GM12878 (cell line): ENCODE data around the gene CDK17. TPM values are rescaled to one million over a fixed set of nuclear protein-coding genes. Genes with fewer than 3 reads are reported as not detected.

Experiments
- ATAC-seq: fragments of 200-7000 bp; cut with Tn5 transposase; 3 replicates; pipeline ENCODE4 v1.9.1; 2020; ENCODE audit warnings: mild to moderate bottlenecking, moderate library complexity
- BruUV-seq: library from RNA; stranded (reverse); fragments of 400-500 nt; replicated peaks from 2 replicates; lab custom pipeline; 2021; lab: Mats Ljungman, UMichigan
- CTCF ChIA-PET: fragments of 300-600 bp; sonication (Branson Sonifier 250); formaldehyde crosslinking; extraction: SDS; loops from one replicate; lab custom pipeline; 2021; ENCODE audit warnings: inconsistent platforms; lab: Yijun Ruan, JAX
- POLR2A ChIA-PET: fragments of 350-600 bp; formaldehyde crosslinking; extraction: SDS; loops from one replicate; lab custom pipeline; 2021; ENCODE audit warnings: inconsistent platforms; lab: Charles Lee
- RAD21 ChIA-PET: fragments of 300-600 bp; sonication (Branson Sonifier 250); formaldehyde crosslinking; loops from one replicate; lab custom pipeline; 2023; ENCODE audit warnings: antibody characterized with exemption; ENCODE audit not compliant: unreplicated experiment; lab: Charles Lee
- SMC1A ChIA-PET: fragments of 300-600 bp; sonication (Branson Sonifier 250); formaldehyde crosslinking; loops from one replicate; lab custom pipeline; 2023; ENCODE audit not compliant: unreplicated experiment, uncharacterized antibody; lab: Charles Lee
- DNase-seq: peaks from one replicate; pipeline ENCODE4 v3.0.0-alpha.2; 2011; ENCODE audit warnings: low read depth, low spot score
- FAIRE-seq: peaks from 3 replicates; lab custom pipeline; 2011; peaks lifted over from hg19 to GRCh38; lab: Jason Lieb, UNC
- H2AFZ ChIP-seq: 2 replicates; pipeline ENCODE4 v1.6.0; 2011; ENCODE audit warnings: low read depth, low read length, control low read depth; ENCODE audit not compliant: control insufficient read depth
- H3K27ac ChIP-seq: 2 replicates; pipeline ENCODE4 v1.5.1; 2011; ENCODE audit warnings: control low read depth; ENCODE audit not compliant: control insufficient read depth, insufficient read depth
- H3K27me3 ChIP-seq, 2 experiments: replicated peaks in 1 of 2; 2 replicates each; pipeline versions ENCODE4 v1.6.0 to v1.6.1; 2011; ENCODE audit warnings: low read length in 1 of 2; ENCODE audit not compliant: control insufficient read depth in 2 of 2, insufficient read depth in 2 of 2
- H3K36me3 ChIP-seq, 2 experiments: 2 replicates each; pipeline ENCODE4 v1.5.1; 2011; ENCODE audit warnings: low read length in 1 of 2; ENCODE audit not compliant: control insufficient read depth in 2 of 2, insufficient read depth in 2 of 2
- H3K4me1 ChIP-seq: 2 replicates; pipeline ENCODE4 v1.6.1; 2011; ENCODE audit warnings: mild to moderate bottlenecking, low read length, moderate library complexity, mixed read lengths; ENCODE audit not compliant: control insufficient read depth, insufficient read depth
- H3K4me2 ChIP-seq: 2 replicates; pipeline ENCODE4 v1.6.0; 2011; ENCODE audit warnings: control low read depth; ENCODE audit not compliant: control insufficient read depth, insufficient read depth
- H3K4me3 ChIP-seq: fragments of 200-600 bp; sonication (generic); 2 replicates; pipeline ENCODE4 v1.5.1; 2016
- H3K79me2 ChIP-seq: 2 replicates; pipeline ENCODE4 v1.6.0; 2011; ENCODE audit warnings: low read length; ENCODE audit not compliant: control insufficient read depth, insufficient read depth
- H3K9ac ChIP-seq: 2 replicates; pipeline ENCODE4 v1.8.0; 2011; ENCODE audit warnings: low read length, control low read depth, mixed read lengths; ENCODE audit not compliant: control insufficient read depth, insufficient read depth
- H3K9me3 ChIP-seq: replicated peaks from 3 replicates; pipeline ENCODE4 v1.5.1; 2011; ENCODE audit warnings: mild to moderate bottlenecking, low read length; ENCODE audit not compliant: control insufficient read depth, insufficient read depth
- H4K20me1 ChIP-seq: 2 replicates; pipeline ENCODE4 v1.6.0; 2011; ENCODE audit not compliant: control insufficient read depth, insufficient read depth
- CREM ChIP-seq: IDR thresholded peaks from 2 replicates; pipeline ENCODE4 v1.6.1; 2014; ENCODE audit warnings: antibody characterized with exemption, low read depth
- MEF2A ChIP-seq: IDR thresholded peaks from 2 replicates; pipeline ENCODE4 v1.6.1; 2011; ENCODE audit warnings: low read depth, mild to moderate bottlenecking, low read length, moderate library complexity; ENCODE audit not compliant: insufficient read depth
- WGBS: methylation state at CpG from one replicate; pipeline ENCODE4 v1.1.6; 2016; ENCODE audit warnings: low lambda C conversion rate; ENCODE audit not compliant: insufficient replicate concordance, insufficient coverage; ENCODE audit errors: missing lambda C conversion rate; 5-methylcytosine and 5-hydroxymethylcytosine counted together
- in situ Hi-C: fragments of 300-500 bp; cut with MboI; formaldehyde crosslinking; loops from 9 replicates; pipeline ENCODE4 v1.14.3; 2018; ENCODE audit warnings: mixed read lengths
- intact Hi-C: fragments of 100-400 bp; cut with micrococcal nuclease; formaldehyde crosslinking; loops from one replicate; pipeline ENCODE4 v1.14.2; 2022; ENCODE audit not compliant: unreplicated experiment
- polyA plus RNA-seq, 11 experiments: library from polyadenylated mRNA; depleted of rRNA in 4 of 11; unstranded in 6 of 11; stranded (reverse) in 5 of 11; fragments of >200 nt; fragmentation: Nextera tagmentation in 4 of 11; fragmentation: Illumina TruSeq in 1 of 11; extraction: Ambion mirVana in 4 of 11; extraction: Trizol in 1 of 11; gene quantifications; 1 replicate in 1 of 11; 2 replicates in 10 of 11; pipeline versions ENCODE4 v1.2.1 to v1.2.3, GENCODE V29; 2011 to 2016; ENCODE audit warnings: inconsistent platforms in 2 of 11, missing spikeins in 2 of 11, low read depth in 1 of 11
- total RNA-seq, 4 experiments: library from RNA; depleted of rRNA in 3 of 4; stranded (reverse); fragments of >200 nt in 3 of 4; fragmentation: Illumina TruSeq in 1 of 4; extraction: Trizol in 1 of 4; gene quantifications; 2 replicates each; pipeline versions ENCODE4 v1.2.1 to v1.2.3, GENCODE V29; 2013 to 2021
- TF ChIP-seq, protein P1 (sequence below): fragments of 450-650 bp; IDR thresholded peaks from 2 replicates; pipeline ENCODE4 v1.6.1; 2018; ENCODE audit warnings: borderline replicate concordance, mild to moderate bottlenecking; ENCODE audit not compliant: partially characterized antibody
- TF ChIP-seq, protein P2 (sequence below): fragments of 450-650 bp; formaldehyde crosslinking; IDR thresholded peaks from 2 replicates; pipeline ENCODE4 v1.4.0; 2020; ENCODE audit warnings: mild to moderate bottlenecking, moderate library complexity
- TF ChIP-seq, protein P3 (sequence below): IDR thresholded peaks from 2 replicates; pipeline ENCODE4 v1.6.1; 2012; ENCODE audit warnings: mild to moderate bottlenecking, low read depth, low read length

Gene CDK17
- total and polyA plus RNA-seq, 10 of the 15 experiments (the other 5 are each of a cell fraction or from before 2014, with no cell fraction given): 5.6 to 45.6 (median 18.3) TPM

DNA sequence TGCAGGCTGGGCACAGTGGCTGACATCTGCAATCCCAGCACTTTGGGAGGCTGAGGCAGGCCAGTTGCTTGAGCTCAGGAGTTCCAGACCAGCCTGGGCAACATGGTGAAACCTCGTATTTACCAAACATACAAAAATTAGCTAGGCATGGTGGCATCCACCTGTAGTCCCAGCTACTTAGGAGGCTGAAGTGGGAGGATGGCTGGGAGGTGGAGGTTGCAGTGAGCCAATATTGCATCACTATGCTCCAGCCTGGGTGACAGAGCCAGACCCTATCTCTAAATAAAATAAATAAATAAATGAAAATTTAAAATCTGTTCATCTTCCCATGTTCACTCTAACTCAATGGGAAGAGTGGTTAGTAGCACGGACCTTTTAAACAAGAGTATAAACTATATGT is 134.8 kb downstream of the CDK17 start:
- ChIA-PET SMC1A (interaction anchor here (1.0 to 1.6 kb wide), 3 partner anchors 15 to 133 kb away, joined by 3 read pairs; no protein-coding TSS in a partner anchor), RAD21 (no interaction called here), POLR2A (no interaction called here)
- 99% methylated on average over 2 of the region's 2 CpGs for WGBS
- H3K79me2 ChIP-seq: no peaks in the 10 kb centered on the region
- no peak overlapping the region for H3K4me3 ChIP-seq
- in situ Hi-C loops: no loop called here
- no peaks in the 10 kb centered on the region for H3K4me1 ChIP-seq
- H4K20me1 ChIP-seq: no peaks in the 10 kb centered on the region
- FAIRE-seq (no peak), ATAC-seq (no peak)
- no peak overlapping the region for H3K9ac ChIP-seq
- H3K27me3 ChIP-seq: no peaks in the 10 kb centered on the region
- TF ChIP-seq, protein P1, sequence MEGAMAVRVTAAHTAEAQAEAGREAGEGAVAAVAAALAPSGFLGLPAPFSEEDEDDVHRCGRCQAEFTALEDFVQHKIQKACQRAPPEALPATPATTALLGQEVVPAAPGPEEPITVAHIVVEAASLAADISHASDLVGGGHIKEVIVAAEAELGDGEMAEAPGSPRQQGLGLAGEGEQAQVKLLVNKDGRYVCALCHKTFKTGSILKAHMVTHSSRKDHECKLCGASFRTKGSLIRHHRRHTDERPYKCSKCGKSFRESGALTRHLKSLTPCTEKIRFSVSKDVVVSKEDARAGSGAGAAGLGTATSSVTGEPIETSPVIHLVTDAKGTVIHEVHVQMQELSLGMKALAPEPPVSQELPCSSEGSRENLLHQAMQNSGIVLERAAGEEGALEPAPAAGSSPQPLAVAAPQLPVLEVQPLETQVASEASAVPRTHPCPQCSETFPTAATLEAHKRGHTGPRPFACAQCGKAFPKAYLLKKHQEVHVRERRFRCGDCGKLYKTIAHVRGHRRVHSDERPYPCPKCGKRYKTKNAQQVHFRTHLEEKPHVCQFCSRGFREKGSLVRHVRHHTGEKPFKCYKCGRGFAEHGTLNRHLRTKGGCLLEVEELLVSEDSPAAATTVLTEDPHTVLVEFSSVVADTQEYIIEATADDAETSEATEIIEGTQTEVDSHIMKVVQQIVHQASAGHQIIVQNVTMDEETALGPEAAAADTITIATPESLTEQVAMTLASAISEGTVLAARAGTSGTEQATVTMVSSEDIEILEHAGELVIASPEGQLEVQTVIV: no peak
- TF ChIP-seq, protein P2, sequence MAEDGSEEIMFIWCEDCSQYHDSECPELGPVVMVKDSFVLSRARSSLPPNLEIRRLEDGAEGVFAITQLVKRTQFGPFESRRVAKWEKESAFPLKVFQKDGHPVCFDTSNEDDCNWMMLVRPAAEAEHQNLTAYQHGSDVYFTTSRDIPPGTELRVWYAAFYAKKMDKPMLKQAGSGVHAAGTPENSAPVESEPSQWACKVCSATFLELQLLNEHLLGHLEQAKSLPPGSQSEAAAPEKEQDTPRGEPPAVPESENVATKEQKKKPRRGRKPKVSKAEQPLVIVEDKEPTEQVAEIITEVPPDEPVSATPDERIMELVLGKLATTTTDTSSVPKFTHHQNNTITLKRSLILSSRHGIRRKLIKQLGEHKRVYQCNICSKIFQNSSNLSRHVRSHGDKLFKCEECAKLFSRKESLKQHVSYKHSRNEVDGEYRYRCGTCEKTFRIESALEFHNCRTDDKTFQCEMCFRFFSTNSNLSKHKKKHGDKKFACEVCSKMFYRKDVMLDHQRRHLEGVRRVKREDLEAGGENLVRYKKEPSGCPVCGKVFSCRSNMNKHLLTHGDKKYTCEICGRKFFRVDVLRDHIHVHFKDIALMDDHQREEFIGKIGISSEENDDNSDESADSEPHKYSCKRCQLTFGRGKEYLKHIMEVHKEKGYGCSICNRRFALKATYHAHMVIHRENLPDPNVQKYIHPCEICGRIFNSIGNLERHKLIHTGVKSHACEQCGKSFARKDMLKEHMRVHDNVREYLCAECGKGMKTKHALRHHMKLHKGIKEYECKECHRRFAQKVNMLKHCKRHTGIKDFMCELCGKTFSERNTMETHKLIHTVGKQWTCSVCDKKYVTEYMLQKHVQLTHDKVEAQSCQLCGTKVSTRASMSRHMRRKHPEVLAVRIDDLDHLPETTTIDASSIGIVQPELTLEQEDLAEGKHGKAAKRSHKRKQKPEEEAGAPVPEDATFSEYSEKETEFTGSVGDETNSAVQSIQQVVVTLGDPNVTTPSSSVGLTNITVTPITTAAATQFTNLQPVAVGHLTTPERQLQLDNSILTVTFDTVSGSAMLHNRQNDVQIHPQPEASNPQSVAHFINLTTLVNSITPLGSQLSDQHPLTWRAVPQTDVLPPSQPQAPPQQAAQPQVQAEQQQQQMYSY (CRISPR knock-in tag): no peak
- TF ChIP-seq MEF2A (no peak), CREM (no peak)
- TF ChIP-seq, protein P3, sequence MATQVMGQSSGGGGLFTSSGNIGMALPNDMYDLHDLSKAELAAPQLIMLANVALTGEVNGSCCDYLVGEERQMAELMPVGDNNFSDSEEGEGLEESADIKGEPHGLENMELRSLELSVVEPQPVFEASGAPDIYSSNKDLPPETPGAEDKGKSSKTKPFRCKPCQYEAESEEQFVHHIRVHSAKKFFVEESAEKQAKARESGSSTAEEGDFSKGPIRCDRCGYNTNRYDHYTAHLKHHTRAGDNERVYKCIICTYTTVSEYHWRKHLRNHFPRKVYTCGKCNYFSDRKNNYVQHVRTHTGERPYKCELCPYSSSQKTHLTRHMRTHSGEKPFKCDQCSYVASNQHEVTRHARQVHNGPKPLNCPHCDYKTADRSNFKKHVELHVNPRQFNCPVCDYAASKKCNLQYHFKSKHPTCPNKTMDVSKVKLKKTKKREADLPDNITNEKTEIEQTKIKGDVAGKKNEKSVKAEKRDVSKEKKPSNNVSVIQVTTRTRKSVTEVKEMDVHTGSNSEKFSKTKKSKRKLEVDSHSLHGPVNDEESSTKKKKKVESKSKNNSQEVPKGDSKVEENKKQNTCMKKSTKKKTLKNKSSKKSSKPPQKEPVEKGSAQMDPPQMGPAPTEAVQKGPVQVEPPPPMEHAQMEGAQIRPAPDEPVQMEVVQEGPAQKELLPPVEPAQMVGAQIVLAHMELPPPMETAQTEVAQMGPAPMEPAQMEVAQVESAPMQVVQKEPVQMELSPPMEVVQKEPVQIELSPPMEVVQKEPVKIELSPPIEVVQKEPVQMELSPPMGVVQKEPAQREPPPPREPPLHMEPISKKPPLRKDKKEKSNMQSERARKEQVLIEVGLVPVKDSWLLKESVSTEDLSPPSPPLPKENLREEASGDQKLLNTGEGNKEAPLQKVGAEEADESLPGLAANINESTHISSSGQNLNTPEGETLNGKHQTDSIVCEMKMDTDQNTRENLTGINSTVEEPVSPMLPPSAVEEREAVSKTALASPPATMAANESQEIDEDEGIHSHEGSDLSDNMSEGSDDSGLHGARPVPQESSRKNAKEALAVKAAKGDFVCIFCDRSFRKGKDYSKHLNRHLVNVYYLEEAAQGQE: no peak
- TF ChIP-seq, all 136 proteins: peak for 0
- no peaks in the 10 kb centered on the region for H3K9me3 ChIP-seq
- no peak overlapping the region for H2AFZ ChIP-seq
- BruUV-seq: no TSS peak
- H3K27ac ChIP-seq: no peak overlapping the region
- peaks cover 2 to 13% of the 10 kb centered on the region in 2 experiments for H3K36me3 ChIP-seq
- no peak overlapping the region for H3K4me2 ChIP-seq
- DNase-seq: no peak
- CTCF ChIA-PET: interaction anchor here (1.4 kb wide), 1 partner anchor 17 kb away, joined by 3 read pairs; no protein-coding TSS in a partner anchor
- intact Hi-C loops: no loop called here
